Effector memory CD4-positive, alpha-beta T cell (primary cell): Measurements from ENCODE around the gene BHMT.

ENCODE experiments used
- DNase-seq, 3 donors: peaks; one replicate each; pipeline ENCODE4 v3.0.0-alpha.2; 2020
- H3K27ac ChIP-seq: 2 replicates; pipeline ENCODE4 v1.7.0; 2013; ENCODE audit warnings: mild to moderate bottlenecking, low read length, moderate library complexity; ENCODE audit not compliant: insufficient read depth, poor library complexity, severe bottlenecking
- H3K27me3 ChIP-seq: replicated peaks from 2 replicates; pipeline ENCODE4 v1.7.0; 2013; ENCODE audit warnings: mild to moderate bottlenecking, low read length; ENCODE audit not compliant: insufficient read depth, control insufficient read depth, poor library complexity, severe bottlenecking
- H3K36me3 ChIP-seq: 2 replicates; pipeline ENCODE4 v1.7.0; 2013; ENCODE audit warnings: mild to moderate bottlenecking, low read length, moderate library complexity; ENCODE audit not compliant: control insufficient read depth, insufficient read depth
- H3K4me1 ChIP-seq: 2 replicates; pipeline ENCODE4 v1.7.0; 2013; ENCODE audit warnings: low read length, mild to moderate bottlenecking; ENCODE audit not compliant: control insufficient read depth, insufficient read depth, poor library complexity, severe bottlenecking
- H3K4me3 ChIP-seq: 2 replicates; pipeline ENCODE4 v1.7.0; 2013; ENCODE audit warnings: low read length, low read depth, mild to moderate bottlenecking; ENCODE audit not compliant: insufficient read depth, poor library complexity, severe bottlenecking
- H3K9me3 ChIP-seq: 2 replicates; pipeline ENCODE4 v1.7.0; 2013; ENCODE audit warnings: mild to moderate bottlenecking, low read length, moderate library complexity; ENCODE audit not compliant: control insufficient read depth

The BHMT gene

DNA sequence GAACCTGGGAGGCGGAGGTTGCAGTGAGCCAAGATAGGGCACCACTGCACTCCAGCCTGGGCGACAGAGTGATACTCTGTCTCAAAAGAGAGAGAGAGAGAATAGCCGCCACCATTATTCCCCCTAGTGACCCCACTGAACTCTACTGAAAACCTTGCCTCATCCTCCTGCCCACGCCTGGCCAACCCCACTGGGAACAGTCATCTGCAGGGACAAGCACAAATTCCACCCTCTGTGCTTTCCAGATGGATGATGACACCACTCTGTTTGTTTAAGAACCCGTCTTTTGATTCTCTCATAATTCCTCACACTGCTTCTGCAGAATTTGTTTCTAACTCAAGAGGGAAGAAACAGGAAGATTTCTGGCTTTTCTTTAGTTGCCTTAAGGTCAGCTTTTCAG lies 29.8 kb upstream of the BHMT start:
- H3K9me3 ChIP-seq, result no peaks in the 10 kb centered on the region
- no peak overlapping the region for H3K4me3 ChIP-seq
- no peak for DNase-seq
- H3K36me3 ChIP-seq, result no peaks in the 10 kb centered on the region
- H3K4me1 ChIP-seq, result no peaks in the 10 kb centered on the region
- no peak overlapping the region for H3K27ac ChIP-seq
- H3K27me3 ChIP-seq, result no peaks in the 10 kb centered on the region

DNA sequence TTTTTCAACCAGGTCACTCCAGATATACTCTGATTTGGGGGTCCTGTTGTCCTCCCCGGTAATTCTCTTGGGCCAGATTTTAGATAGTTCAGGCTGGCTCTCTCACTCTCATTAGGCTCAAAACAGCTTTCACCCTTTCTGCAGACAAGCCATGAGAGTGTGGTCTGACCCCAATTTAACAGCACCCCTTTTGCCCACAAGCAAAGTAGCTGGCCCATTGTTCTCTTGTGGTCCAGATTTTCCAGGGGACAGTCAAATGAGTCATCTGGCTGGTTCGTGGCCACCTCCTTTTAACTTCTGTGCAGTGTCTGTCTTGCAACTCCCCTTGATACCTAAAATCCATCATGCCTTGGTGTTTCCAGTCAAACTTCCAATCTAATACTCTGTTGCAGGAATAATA lies 25.5 kb upstream of the BHMT start:
- no peak for DNase-seq
- no peaks in the 10 kb centered on the region for H3K4me1 ChIP-seq
- H3K27ac ChIP-seq, result no peak overlapping the region
- H3K9me3 ChIP-seq, result no peaks in the 10 kb centered on the region
- no peaks in the 10 kb centered on the region for H3K27me3 ChIP-seq
- no peak overlapping the region for H3K4me3 ChIP-seq
- H3K36me3 ChIP-seq, result no peaks in the 10 kb centered on the region

DNA sequence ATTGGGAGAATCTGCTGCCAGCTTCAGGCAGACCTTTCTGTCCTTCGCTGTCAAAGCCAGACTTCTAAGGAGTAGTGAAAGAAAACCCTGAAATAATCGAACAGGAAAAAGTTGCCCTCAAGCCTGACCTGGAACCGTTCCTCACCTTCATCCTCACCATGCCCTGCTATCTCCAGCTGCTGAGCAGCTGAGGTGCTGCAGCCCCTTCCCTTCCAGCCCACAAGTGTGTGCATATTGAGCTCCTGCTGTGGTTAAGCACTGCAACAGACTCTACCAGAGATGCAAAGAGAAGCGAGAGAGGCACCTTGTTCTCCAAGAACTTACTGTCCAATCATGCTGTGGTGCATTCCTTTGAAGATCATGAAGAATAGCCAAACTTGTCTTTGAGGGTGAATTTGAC lies 23.1 kb upstream of the BHMT start:
- Histone ChIP-seq H3K27ac (no peak overlapping the region), H3K27me3 (no peaks in the 10 kb centered on the region), H3K4me3 (no peak overlapping the region), H3K9me3 (no peaks in the 10 kb centered on the region), H3K36me3 (no peaks in the 10 kb centered on the region), H3K4me1 (no peaks in the 10 kb centered on the region)
- DNase-seq, result no peak

DNA sequence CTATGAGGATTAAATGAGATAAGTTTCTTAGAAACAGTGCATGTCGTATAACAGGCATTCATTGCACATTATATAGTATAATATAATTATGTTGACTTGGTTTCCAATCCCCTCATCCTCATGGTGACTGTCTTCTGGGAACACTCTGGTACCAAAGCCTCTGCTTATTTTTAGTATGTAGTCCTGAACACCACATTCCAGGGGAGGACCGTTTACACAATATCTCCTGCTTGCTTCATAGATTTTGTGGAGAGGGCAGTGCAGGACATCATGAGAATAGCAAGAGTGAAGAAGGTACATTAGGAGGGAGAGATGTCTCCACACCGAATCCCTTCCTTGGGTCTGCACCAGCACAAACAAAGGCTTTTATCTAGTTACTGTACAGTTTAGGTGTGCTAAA lies 20.5 kb upstream of the BHMT start:
- H3K27ac ChIP-seq, result no peak overlapping the region
- H3K9me3 ChIP-seq, result no peaks in the 10 kb centered on the region
- H3K4me3 ChIP-seq, result no peak overlapping the region
- no peak for DNase-seq
- H3K4me1 ChIP-seq, result no peaks in the 10 kb centered on the region
- H3K27me3 ChIP-seq, result no peaks in the 10 kb centered on the region
- no peaks in the 10 kb centered on the region for H3K36me3 ChIP-seq

DNA sequence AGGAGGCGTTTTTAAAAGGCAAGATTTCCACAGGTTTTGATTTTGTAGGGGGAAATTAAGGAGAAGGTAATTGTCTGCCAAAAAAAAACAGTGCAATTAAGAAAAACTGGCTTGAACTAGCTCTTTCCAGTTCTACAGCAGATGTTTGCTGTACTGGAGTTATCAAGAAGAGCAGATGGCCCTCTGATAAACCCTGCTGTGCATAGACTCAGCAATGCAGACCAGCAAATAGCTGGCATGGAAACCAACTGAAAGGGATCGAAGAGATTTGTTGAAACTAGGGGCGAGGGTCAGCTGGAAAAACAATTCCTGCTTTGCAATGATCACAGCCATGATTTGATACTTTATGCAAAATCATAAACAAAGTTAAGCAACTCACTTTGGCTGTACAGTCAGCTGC lies 17.8 kb upstream of the BHMT start:
- Histone ChIP-seq H3K27me3 (no peaks in the 10 kb centered on the region), H3K4me3 (no peak overlapping the region), H3K36me3 (no peaks in the 10 kb centered on the region), H3K4me1 (no peaks in the 10 kb centered on the region), H3K27ac (no peak overlapping the region), H3K9me3 (no peaks in the 10 kb centered on the region)
- no peak for DNase-seq

DNA sequence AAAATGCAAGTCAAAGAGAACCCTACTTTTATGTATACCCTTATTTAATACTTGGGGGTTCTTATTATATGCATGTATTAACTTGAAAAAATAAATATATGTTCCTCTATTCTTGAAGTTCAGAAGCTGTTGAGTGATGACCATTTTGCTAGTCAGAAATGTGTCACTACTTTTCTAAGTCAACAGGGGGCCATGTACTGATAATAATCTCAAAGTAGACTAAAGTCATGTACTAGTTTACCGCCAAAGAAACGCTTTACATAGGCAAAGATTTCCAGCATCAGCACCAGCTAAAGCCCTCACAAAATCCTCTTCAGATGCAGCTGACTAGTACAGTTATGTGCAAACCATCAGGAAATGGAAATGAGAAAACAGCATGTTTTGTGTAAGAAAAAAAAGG lies 5.7 kb upstream of the BHMT start:
- Histone ChIP-seq H3K36me3 (no peaks in the 10 kb centered on the region), H3K27ac (no peak overlapping the region), H3K27me3 (peaks cover 6% of the 10 kb centered on the region), H3K4me3 (no peak overlapping the region), H3K9me3 (no peaks in the 10 kb centered on the region), H3K4me1 (no peaks in the 10 kb centered on the region)
- DNase-seq, result no peak

GRCh38 chr5:79107020-79107796 lies 4.4 kb upstream of the BHMT start:
- no peak for DNase-seq
- Histone ChIP-seq H3K9me3 (no peaks in the 10 kb centered on the region), H3K36me3 (no peaks in the 10 kb centered on the region), H3K27ac (no peak overlapping the region), H3K4me1 (no peaks in the 10 kb centered on the region), H3K4me3 (no peak overlapping the region), H3K27me3 (peaks cover 12% of the 10 kb centered on the region)

- DNase-seq, result no peak
- Histone ChIP-seq H3K36me3 (no peaks in the 10 kb centered on the region), H3K4me3 (no peak overlapping the region), H3K27me3 (peaks cover 14% of the 10 kb centered on the region), H3K9me3 (no peaks in the 10 kb centered on the region), H3K27ac (no peak overlapping the region), H3K4me1 (no peaks in the 10 kb centered on the region)
Measured at GRCh38 chr5:79108086-79108485, 3.5 kb upstream of the BHMT start.

- DNase-seq, result no peak
- Histone ChIP-seq H3K27me3 (peaks cover 14% of the 10 kb centered on the region), H3K4me1 (no peaks in the 10 kb centered on the region)
Measured at GRCh38 chr5:79108792-79109191, 2.8 kb upstream of the BHMT start.

GRCh38 chr5:79109527-79110492 lies 1.8 kb upstream of the BHMT start:
- Histone ChIP-seq H3K36me3 (no peaks in the 10 kb centered on the region), H3K9me3 (no peaks in the 10 kb centered on the region), H3K27me3 (peaks cover 14% of the 10 kb centered on the region), H3K4me3 (no peak overlapping the region), H3K27ac (no peak overlapping the region), H3K4me1 (no peaks in the 10 kb centered on the region)
- no peak for DNase-seq

More at GRCh38 chr5:79108792-79109191, 2.8 kb upstream of the BHMT start:
- H3K4me3 ChIP-seq, result no peak overlapping the region
- no peak overlapping the region for H3K27ac ChIP-seq
- no peaks in the 10 kb centered on the region for H3K36me3 ChIP-seq
- no peaks in the 10 kb centered on the region for H3K9me3 ChIP-seq
